ES-I3 (cell line): ENCODE results near the gene SUSD1.

Experiments used
- H3K36me3 ChIP-seq: 2 replicates; pipeline ENCODE4 v1.6.1; 2013; ENCODE audit warnings: mild to moderate bottlenecking, low read length, control low read depth, moderate library complexity; ENCODE audit not compliant: insufficient read depth
- H3K4me1 ChIP-seq: 2 replicates; pipeline ENCODE4 v1.6.1; 2013; ENCODE audit warnings: mild to moderate bottlenecking, control low read depth, low read length; ENCODE audit not compliant: insufficient read depth
- H3K9ac ChIP-seq: 2 replicates; pipeline ENCODE4 v1.6.1; 2013; ENCODE audit warnings: low read depth, mild to moderate bottlenecking, low read length, moderate library complexity
- H3K9me3 ChIP-seq: 2 replicates; pipeline ENCODE4 v1.6.1; 2013; ENCODE audit warnings: mild to moderate bottlenecking, low read length, moderate library complexity; ENCODE audit not compliant: control insufficient read depth, insufficient read depth

The SUSD1 gene

DNA sequence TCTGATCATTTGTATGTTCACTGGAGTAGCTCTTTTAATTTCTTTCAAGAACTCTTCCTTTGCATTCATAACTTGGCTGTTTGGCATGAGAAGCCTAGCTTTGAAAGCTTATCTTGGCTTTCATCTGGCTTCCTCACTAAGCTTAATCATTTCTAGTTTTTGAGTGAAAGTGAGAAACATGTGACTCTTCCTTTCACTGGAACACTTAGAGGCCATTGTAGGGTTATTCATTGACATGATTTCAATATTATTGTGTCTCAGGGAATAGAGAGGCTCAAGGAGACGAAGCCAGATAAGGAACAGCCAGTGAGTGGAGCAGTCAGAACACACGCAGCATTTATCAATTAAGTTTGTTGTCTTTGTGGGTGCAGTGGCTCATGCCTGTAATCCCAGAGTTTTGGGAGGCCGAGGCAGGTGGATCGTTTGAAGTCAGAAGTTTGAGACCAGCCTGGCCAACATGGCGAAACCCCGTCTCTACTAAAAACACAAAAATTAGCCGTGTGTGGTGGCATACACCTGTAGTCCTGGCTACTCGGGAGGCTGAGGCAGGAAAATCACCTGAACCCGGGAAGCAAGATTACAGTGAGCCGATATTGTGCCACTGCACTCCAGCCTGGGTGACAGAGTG is 180.2 kb downstream of the SUSD1 start:
- H3K9me3 ChIP-seq = no peaks in the 10 kb centered on the region
- no peak overlapping the region for H3K9ac ChIP-seq
- H3K36me3 ChIP-seq = no peaks in the 10 kb centered on the region
- H3K4me1 ChIP-seq = no peaks in the 10 kb centered on the region

DNA sequence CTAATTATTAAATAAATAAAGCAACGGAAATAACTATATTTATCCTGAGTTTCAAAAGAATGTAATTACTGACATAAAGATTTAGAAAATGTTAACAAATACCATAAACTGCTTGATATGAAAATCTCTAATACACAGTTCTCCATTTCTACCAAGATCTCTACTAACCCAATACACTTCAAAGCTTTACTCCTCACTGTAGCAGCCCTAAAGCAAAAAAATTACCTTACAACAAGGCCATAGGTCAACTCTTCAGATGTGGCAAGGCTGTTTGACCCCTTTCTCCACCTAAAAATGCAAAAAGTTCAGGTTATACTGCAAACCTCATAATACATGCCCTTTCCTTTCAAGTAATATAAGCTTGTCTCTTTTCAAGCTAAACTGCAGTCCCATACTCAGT is 181.8 kb downstream of the SUSD1 start:
- no peaks in the 10 kb centered on the region for H3K9me3 ChIP-seq
- H3K4me1 ChIP-seq = no peaks in the 10 kb centered on the region
- no peak overlapping the region for H3K9ac ChIP-seq
- no peaks in the 10 kb centered on the region for H3K36me3 ChIP-seq

DNA sequence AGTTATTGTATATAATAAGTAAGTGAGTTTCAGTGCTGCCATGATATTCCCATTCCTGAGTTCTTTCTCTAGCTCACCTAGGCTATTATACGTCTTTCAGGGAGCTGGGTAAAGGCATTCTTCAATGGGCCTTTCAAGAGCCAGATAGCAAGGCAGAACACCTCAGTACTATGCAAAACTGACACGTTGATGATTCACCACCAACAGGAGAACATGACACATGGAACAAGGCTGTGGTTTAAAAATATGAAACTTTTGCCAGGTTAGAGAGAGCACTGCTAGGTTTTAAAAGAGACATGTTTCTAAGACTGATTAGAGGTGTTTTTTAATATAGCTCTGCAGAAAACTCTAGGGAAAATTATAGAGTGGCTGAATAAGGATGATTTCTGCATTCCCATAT is 182.6 kb downstream of the SUSD1 start:
- no peaks in the 10 kb centered on the region for H3K9me3 ChIP-seq
- no peak overlapping the region for H3K9ac ChIP-seq
- H3K36me3 ChIP-seq = no peaks in the 10 kb centered on the region
- H3K4me1 ChIP-seq = no peaks in the 10 kb centered on the region

DNA sequence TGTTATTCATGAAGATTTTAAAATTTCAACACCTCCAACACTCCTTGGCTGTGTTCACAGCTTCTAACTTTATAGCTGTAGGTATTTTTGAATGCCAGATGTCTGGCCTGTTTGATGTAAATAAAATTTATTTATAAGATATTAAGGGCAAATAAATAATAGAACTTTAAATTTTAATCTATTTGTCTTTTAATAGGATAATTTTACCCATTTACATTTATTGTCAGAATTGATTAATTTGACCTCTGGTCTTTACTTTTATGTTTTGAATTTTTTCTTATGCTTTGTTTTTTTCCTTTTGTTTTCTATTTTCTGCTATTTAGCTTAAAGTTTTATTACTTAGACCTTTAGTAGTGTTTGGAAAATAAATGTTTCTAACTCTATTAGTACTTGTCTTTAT is 183.9 kb downstream of the SUSD1 start:
- Histone ChIP-seq H3K4me1 (no peaks in the 10 kb centered on the region), H3K9me3 (no peaks in the 10 kb centered on the region), H3K36me3 (no peaks in the 10 kb centered on the region), H3K9ac (no peak overlapping the region)
